Measurements from ENCODE around the gene VAC14.
"Not testable (repeated sequence)": the region's sequence is repeated elsewhere in the genome, so short reads cannot be mapped to it uniquely, and the experiment has no call there.

Gene VAC14

GRCh38 chr16:70758786-70759185 is 42.2 kb downstream of the VAC14 start:
- no peak for DNase-seq

- no peak for DNase-seq
These were observed 43.8 kb downstream of the VAC14 start for GRCh38 chr16:70757183-70757582.

GRCh38 chr16:70756071-70756470 is 44.9 kb downstream of the VAC14 start:
- no peak for DNase-seq

- no peak for DNase-seq
These were observed 45.9 kb downstream of the VAC14 start for GRCh38 chr16:70754851-70755600.

GRCh38 chr16:70754371-70754770 is 46.6 kb downstream of the VAC14 start:
- DNase-seq = no peak

GRCh38 chr16:70753694-70754325 is 47.1 kb downstream of the VAC14 start:
- no peak for DNase-seq

GRCh38 chr16:70753228-70753627 is 47.7 kb downstream of the VAC14 start:
- DNase-seq = no peak

GRCh38 chr16:70752426-70752825 is 48.5 kb downstream of the VAC14 start:
- DNase-seq = no peak

- no peak for DNase-seq
These were observed 49.4 kb downstream of the VAC14 start for GRCh38 chr16:70751593-70751992.

GRCh38 chr16:70750893-70751467 is 50.0 kb downstream of the VAC14 start:
- no peak for DNase-seq

- DNase-seq = no peak
These were observed 51.0 kb downstream of the VAC14 start for GRCh38 chr16:70749681-70750601.

- DNase-seq = no peak
These were observed 51.8 kb downstream of the VAC14 start for GRCh38 chr16:70749006-70749678.

GRCh38 chr16:70747703-70748631 is 53.0 kb downstream of the VAC14 start:
- DNase-seq = no peak

GRCh38 chr16:70746708-70747424 is 54.1 kb downstream of the VAC14 start:
- DNase-seq = no peak

GRCh38 chr16:70746040-70746707 is 54.8 kb downstream of the VAC14 start:
- no peak for DNase-seq

GRCh38 chr16:70745536-70746025 is 55.4 kb downstream of the VAC14 start:
- no peak for DNase-seq

- no peak for DNase-seq
These were observed 56.6 kb downstream of the VAC14 start for GRCh38 chr16:70744366-70744765.

GRCh38 chr16:70743791-70744190 is 57.2 kb downstream of the VAC14 start:
- no peak for DNase-seq

GRCh38 chr16:70742967-70743366 is 58.0 kb downstream of the VAC14 start:
- not testable (repeated sequence) for DNase-seq

GRCh38 chr16:70741783-70742125 is 59.2 kb downstream of the VAC14 start:
- no peak for DNase-seq
